IPS-18a (cell line): ENCODE results near the gene WARS2.

Experiments
- H3K27ac ChIP-seq: one replicate; pipeline ENCODE4 v1.5.1; 2013; ENCODE audit warnings: low read length
- H3K27me3 ChIP-seq: one replicate; pipeline ENCODE4 v1.6.1; 2013; ENCODE audit warnings: mild to moderate bottlenecking, low read length; ENCODE audit not compliant: control insufficient read depth, insufficient read depth
- H3K36me3 ChIP-seq: one replicate; pipeline ENCODE4 v1.6.1; 2013; ENCODE audit warnings: low read depth, low read length; ENCODE audit not compliant: control insufficient read depth
- H3K4me1 ChIP-seq: one replicate; pipeline ENCODE4 v1.6.1; 2013; ENCODE audit warnings: low read depth, low read length; ENCODE audit not compliant: control insufficient read depth
- H3K4me3 ChIP-seq: one replicate; pipeline ENCODE4 v1.5.1; 2013; ENCODE audit warnings: low read length
- H3K9ac ChIP-seq: one replicate; pipeline ENCODE4 v1.6.1; 2013; ENCODE audit warnings: mild to moderate bottlenecking, low read length, moderate library complexity
- H3K9me3 ChIP-seq: one replicate; pipeline ENCODE4 v1.6.1; 2013; ENCODE audit warnings: low read depth, low read length; ENCODE audit not compliant: control insufficient read depth

The WARS2 gene

DNA sequence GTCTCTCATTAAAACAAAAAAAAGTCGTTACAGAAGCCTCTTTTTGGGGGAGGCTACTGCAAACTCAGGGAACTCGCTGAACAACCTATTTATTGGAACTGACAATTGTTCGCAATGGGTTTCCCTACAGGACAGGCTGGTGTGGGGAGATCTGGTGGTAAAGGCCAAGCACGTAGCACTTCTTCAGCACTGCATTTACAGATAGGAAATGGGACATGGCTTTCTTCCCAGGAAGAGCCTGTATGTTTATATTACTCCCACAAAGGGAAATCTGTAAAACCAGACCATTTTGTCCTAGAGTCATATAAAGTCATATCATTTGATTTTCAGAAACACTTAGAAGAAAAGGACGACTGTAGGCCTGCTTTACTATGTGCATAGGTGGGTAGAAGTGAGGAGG, 113.5 kb downstream of the WARS2 start:
- Histone ChIP-seq H3K9ac (no peak overlapping the region), H3K9me3 (no peaks in the 10 kb centered on the region), H3K4me1 (no peaks in the 10 kb centered on the region), H3K4me3 (no peak overlapping the region), H3K27ac (no peak overlapping the region), H3K27me3 (no peaks in the 10 kb centered on the region), H3K36me3 (no peaks in the 10 kb centered on the region)

DNA sequence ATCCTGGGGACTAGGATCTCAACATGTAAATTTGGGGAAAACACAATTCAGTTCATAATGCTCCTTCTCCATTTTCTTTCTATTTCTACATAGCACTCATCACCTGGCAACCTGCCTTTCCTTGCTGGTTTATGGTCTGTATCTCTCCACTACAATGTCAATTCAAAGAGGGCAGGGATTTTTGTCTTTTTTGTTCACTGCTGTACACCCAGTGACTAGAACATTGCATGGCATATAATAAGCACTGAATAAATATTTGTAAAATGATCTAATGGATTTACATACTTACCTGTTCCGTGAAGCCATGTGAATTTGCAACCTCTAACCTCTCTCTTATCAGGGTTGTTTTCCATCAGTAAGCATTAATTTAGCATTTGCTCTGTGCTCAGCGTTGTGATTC, 124.9 kb downstream of the WARS2 start:
- Histone ChIP-seq H3K36me3 (no peaks in the 10 kb centered on the region), H3K27ac (no peak overlapping the region), H3K4me3 (no peak overlapping the region), H3K9me3 (no peaks in the 10 kb centered on the region), H3K27me3 (peaks cover 11% of the 10 kb centered on the region), H3K9ac (no peak overlapping the region), H3K4me1 (no peaks in the 10 kb centered on the region)

DNA sequence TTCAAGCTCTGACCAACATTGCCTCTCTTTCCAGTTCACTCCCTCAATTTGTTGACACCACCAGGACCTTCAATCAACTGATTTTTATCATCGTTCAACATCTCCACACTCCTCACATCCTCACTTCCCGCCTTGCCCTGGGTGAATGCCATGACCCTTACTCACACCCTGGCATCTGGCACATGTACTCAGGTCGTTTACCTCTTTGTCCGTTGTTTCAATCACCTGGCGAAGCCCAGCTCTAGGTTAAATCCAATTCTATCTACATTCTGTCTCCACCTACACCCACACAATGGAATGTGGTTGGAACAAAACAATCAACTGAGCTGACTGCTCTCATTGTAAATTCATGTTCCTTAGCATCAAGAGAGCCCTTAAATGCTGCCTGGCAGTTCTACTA, 128.1 kb downstream of the WARS2 start:
- peaks cover 2% of the 10 kb centered on the region for H3K4me1 ChIP-seq
- no peak overlapping the region for H3K27ac ChIP-seq
- H3K4me3 ChIP-seq = no peak overlapping the region
- no peaks in the 10 kb centered on the region for H3K36me3 ChIP-seq
- no peak overlapping the region for H3K9ac ChIP-seq
- H3K9me3 ChIP-seq = no peaks in the 10 kb centered on the region
- peaks cover 43% of the 10 kb centered on the region for H3K27me3 ChIP-seq

DNA sequence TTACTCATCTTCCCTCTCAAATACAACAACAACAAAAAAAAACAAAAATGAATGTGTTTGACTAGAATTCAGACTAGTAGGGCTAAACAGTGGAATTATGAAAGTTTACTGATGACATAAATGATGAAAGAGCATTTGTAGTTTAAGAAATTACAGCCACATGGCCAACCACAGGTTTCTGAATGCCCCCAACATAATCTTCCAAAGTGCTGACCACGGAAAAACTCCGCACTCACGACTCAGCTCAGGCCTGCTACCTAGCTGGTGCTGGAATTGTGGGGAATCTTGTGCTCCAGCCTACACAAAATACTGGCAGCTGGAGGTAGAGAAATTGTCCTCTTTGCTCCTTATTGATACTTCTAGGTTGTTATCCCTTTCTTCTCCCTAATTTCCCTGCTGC, 128.7 kb downstream of the WARS2 start:
- Histone ChIP-seq H3K27me3 (peaks cover 49% of the 10 kb centered on the region), H3K9me3 (no peaks in the 10 kb centered on the region), H3K9ac (no peak overlapping the region), H3K4me1 (peaks cover 2% of the 10 kb centered on the region), H3K4me3 (no peak overlapping the region), H3K36me3 (no peaks in the 10 kb centered on the region), H3K27ac (no peak overlapping the region)

DNA sequence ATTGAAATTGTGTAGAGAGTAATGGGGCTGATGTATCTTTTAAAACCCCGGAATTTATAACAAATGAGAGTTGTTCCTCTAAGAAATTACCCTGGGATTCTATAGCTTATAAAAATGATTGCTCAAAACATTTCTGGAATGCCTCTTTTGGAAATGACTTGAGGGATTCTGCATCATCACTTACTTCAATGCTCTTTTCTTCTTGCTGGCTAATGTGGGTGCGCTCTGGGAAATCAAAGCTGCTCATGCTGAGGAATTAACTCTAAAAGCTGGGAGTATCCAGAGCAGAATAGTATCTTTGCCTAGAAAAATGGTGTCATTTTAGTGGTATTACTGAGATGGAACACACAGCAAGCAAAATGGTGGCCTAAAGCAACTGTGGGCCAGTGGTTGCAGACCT, 129.3 kb downstream of the WARS2 start:
- Histone ChIP-seq H3K27me3 (peaks cover 55% of the 10 kb centered on the region), H3K4me1 (peaks cover 6% of the 10 kb centered on the region), H3K9me3 (no peaks in the 10 kb centered on the region), H3K4me3 (no peak overlapping the region), H3K9ac (no peak overlapping the region), H3K27ac (no peak overlapping the region), H3K36me3 (no peaks in the 10 kb centered on the region)

DNA sequence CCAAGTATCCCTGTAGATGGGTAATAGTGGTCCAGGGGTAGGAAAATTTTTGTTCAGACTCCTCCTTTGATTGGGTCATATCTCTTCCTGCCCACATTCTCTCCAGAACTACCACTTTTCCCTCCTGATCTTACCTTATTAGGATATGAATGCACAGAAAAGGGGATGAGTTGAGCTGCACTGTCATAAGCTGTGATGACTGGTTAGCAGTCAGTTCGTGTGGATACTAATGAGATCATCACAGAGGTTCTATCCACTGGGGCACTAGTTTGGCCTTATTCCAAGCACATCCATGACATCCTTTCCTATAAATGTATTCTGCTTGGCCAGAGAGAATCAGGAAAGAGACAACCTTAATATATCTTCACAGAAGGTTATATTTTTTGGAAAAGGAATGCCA, 130.3 kb downstream of the WARS2 start:
- Histone ChIP-seq H3K9ac (no peak overlapping the region), H3K9me3 (peaks cover 5% of the 10 kb centered on the region), H3K36me3 (no peaks in the 10 kb centered on the region), H3K4me3 (no peak overlapping the region), H3K4me1 (peaks cover 8% of the 10 kb centered on the region), H3K27ac (no peak overlapping the region), H3K27me3 (peaks cover 65% of the 10 kb centered on the region)

DNA sequence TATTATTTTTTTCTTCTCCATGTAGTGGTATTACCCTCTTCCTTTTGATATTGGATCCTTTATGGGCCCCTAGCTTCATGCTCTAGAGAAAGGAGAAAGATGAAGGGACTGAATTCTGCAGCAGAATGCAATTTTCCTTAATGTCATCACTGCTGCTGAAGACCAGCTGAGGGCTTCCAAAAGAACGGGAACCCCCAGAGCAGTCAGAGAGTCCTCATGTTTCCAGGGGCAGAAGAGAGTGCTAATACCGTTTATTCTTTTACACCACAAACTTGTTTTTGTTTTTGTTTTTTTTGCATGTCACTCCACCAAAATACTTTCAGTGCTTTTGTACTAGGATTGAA, 131.2 kb downstream of the WARS2 start:
- H3K27ac ChIP-seq = no peak overlapping the region
- H3K9ac ChIP-seq = no peak overlapping the region
- H3K36me3 ChIP-seq = no peaks in the 10 kb centered on the region
- peaks cover 8% of the 10 kb centered on the region for H3K4me1 ChIP-seq
- H3K27me3 ChIP-seq = peaks cover 74% of the 10 kb centered on the region
- H3K4me3 ChIP-seq = peak overlapping the region; percentile 54
- H3K9me3 ChIP-seq = peaks cover 5% of the 10 kb centered on the region

DNA sequence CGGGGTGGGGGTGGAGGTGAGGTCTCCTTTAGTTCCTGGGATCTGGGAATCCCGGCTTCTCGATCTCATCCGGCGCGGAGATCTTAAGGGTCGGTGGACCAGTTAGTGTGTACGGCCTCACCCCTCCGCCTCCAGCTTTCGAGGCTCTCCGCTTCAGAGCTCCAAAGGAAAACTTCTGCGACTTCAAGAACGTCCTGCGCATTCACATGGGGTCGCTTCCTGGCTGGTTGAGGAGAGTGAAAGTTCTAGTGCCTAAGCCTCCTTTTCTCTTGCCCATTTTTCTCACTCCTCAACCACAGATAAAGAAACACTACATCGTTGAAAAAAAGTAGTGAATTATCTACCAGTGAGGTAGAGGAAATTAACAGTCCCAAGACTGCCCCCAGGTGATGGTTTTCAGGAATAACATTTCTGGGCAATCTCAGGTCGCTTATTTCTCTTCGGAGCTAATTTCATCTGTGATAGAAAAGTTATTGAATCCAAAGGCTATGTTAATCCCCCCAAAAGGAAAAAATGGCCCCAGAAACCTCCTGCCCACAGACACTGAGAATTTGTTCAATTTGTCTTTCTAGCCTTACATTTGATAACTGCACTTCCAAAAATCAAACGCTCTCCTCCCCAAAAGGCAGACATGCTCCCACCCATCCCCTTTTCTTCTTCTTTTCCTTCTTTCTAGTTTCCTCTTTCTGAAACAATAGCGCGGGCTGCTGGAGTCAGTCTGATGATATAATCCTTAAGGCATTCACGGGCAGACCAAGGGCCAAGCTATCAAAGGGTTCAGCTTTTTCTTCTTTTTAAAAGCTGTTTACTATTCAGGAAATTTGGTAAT, 131.8 kb downstream of the WARS2 start:
- Histone ChIP-seq H3K4me3 (peak overlapping the region; percentile 54), H3K9me3 (peaks cover 5% of the 10 kb centered on the region), H3K27ac (no peak overlapping the region), H3K27me3 (peaks cover 80% of the 10 kb centered on the region), H3K9ac (no peak overlapping the region), H3K4me1 (peaks cover 8% of the 10 kb centered on the region), H3K36me3 (no peaks in the 10 kb centered on the region)

DNA sequence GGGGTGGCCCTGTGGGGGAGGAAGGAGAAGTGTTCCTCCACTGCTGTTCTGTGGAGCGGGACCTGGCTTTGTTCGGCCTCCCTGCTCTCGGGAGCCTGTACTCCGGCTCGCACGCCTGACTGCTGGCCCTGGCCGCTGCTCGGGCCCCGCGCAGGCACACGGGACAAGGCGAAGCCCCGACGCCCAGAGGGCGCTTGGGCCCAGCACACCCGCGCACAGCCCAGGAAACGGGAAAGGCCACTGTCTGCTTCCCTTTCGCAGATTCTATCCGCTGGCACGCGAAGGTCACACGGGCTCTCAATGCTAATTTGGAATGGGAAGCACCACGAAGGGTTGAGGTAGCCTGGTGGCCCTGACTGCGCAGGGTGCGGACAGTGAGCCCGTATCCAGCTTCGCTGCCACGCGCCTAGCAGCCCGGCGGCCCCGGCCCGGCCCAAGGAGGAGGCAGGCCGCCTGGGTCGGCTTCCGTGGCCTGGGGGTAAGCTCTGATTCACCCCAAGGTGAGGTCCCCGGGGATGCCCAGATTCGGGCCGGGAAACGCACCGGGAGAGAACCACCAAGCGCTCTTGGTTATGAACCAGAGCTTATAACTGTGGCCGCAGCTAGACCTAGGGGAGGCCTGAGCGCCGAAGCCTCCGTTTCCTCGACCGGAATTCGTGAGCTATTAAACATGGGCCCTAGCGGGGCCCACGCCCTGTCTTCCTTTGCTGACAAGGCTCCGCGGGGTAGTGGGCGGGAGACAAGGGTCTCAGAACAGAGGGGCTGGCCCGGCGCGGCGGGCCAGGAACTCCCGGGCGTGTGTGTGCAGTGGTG, 132.6 kb downstream of the WARS2 start:
- Histone ChIP-seq H3K4me1 (peaks cover 11% of the 10 kb centered on the region), H3K36me3 (no peaks in the 10 kb centered on the region), H3K9ac (no peak overlapping the region), H3K9me3 (peaks cover 5% of the 10 kb centered on the region), H3K27me3 (peaks cover 88% of the 10 kb centered on the region), H3K4me3 (peak overlapping the region; percentile 54), H3K27ac (no peak overlapping the region)

DNA sequence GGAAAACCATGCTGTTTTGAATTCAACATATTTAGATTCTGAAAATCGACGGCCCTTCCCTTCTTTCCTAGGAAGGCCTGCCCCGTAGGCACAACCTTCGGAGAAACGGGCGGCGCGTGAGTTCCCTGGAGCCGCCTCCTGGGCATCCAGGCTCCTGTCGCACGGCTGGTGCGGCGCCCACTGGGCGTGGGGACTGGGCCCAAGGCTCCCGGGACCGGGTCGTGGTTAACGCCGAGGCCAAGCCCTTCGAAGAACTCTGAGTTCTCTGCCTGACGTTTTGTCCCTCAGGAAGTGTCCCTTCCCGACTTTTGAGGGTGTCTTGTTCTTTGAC, 133.1 kb downstream of the WARS2 start:
- H3K4me3 ChIP-seq = no peak overlapping the region
- H3K36me3 ChIP-seq = no peaks in the 10 kb centered on the region
- peaks cover 15% of the 10 kb centered on the region for H3K4me1 ChIP-seq
- H3K27ac ChIP-seq = no peak overlapping the region
- peaks cover 5% of the 10 kb centered on the region for H3K9me3 ChIP-seq
- no peak overlapping the region for H3K9ac ChIP-seq
- H3K27me3 ChIP-seq = peaks cover 93% of the 10 kb centered on the region

DNA sequence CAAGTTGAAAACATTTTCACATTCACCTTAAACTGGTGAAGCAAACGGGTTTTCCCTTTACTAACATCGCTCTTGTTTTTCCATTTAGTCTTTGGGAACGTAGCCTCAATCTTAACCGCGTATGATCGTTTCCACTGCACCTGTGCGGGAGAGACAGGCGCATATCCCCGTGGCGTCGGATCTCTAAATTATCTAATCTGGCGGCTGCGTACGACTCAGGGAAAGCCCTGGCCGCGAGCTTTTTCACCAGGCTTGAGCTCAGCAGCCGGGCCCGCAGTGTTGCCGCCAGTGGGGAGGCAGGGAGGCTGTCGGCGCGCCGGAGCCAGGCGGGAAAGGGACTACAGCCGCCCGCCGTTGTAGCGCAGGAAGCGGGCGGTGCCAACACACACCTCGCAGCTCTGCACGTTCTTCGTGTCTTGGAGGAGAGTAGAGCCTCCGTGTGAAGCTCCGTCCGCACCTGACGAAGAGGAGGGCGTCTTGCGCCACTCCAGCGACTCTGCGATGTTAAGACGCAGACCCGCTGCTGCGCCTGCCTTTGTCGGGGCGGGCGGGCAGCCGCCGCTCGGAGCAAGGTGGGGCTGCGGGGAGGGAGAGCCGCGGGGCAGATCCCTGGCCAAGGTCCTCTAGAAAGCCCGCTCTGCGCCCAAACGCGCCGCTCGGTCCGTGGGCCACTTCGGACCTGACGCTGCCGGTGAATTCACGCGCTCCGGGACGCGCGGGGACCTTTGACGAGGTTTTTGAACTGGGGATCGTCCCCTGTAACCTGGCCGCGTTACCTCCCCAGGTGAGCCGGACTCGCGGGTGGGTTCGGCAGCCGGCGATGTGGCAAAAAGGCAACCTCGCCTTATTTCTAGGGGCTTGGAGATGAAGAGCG, 133.8 kb downstream of the WARS2 start:
- Histone ChIP-seq H3K4me3 (peak overlapping the region; percentile 15), H3K36me3 (no peaks in the 10 kb centered on the region), H3K27me3 (peaks cover 98% of the 10 kb centered on the region), H3K9me3 (peaks cover 5% of the 10 kb centered on the region), H3K27ac (no peak overlapping the region), H3K9ac (no peak overlapping the region), H3K4me1 (peaks cover 19% of the 10 kb centered on the region)
